ENCODE results near the gene CENPX.

The CENPX gene

DNA sequence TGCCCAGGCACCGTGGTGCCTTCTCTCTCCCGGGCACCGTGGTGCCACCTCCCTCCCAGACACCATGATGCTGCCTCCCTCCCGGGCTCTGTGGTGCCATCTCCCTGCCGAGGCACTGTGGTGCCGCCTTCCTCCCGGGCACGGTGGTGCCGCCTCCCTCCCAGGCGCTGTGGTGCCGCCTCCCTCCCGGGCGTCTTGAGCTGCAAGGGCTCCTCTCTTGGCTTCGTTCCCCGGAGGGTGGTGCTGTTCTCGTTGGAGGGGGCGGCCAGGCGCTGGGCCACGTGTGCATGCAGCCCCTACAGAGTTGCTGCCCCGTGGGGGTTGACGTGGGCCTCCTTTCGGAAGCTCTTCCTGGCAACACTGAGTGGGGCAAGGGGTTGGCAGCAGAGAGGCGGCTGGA is 8.2 kb downstream of the CENPX start:
- DNase-seq (ENCODE audit: extremely low spot score, insufficient read length, low read depth), result no peak
- no peak for FAIRE-seq

DNA sequence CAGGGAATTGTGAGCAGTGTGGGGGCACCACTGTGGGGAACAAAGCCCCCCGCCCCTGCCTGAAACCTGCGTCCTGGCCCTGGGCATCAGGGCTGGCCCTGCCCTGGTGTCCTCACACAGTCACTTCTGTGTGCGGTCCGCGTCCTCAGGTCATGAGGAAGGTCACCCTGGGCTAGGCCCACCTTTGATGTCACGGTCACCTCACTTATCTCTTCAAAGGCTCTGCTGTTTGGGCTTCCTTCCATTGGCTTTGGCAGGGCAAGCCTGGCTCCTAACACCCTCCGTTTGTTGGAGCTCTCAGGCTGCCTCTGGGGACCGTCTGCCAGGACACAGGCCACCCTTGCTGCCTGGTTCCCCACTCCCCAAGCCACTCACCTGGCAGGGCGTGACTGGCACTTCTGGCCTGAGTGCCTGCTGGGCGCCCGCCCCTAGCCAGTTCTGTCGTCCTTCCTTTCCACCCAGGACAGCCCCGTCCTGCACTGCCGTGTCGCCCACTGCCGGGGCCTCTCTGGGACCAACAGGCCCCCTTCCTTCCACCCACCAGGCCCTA is 8.8 kb downstream of the CENPX start:
- no peak for DNase-seq (ENCODE audit: extremely low spot score, insufficient read length, low read depth)
- FAIRE-seq, result no peak

DNA sequence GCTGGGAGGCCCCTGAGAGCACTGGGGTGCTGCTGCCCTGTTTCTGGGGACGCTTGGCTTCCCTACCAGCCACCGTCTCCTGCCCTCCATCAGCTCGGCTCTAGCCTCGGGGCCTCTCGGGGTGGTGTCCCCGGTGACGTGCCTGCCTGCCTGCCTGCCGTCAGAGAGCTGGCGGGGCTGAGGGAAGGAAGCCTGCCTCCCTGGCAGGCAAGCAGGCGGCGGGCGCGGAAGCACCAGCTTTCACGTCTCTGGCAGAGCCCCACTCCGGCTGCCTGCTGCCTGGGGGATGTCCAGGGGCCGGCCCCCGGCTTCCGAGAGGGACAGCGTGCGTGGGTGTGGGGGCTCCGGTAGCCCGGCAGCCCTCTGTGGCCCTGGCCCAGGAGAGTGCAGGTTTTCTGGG is 9.3 kb downstream of the CENPX start:
- no peak for FAIRE-seq
- DNase-seq (ENCODE audit: extremely low spot score, insufficient read length, low read depth), result no peak

DNA sequence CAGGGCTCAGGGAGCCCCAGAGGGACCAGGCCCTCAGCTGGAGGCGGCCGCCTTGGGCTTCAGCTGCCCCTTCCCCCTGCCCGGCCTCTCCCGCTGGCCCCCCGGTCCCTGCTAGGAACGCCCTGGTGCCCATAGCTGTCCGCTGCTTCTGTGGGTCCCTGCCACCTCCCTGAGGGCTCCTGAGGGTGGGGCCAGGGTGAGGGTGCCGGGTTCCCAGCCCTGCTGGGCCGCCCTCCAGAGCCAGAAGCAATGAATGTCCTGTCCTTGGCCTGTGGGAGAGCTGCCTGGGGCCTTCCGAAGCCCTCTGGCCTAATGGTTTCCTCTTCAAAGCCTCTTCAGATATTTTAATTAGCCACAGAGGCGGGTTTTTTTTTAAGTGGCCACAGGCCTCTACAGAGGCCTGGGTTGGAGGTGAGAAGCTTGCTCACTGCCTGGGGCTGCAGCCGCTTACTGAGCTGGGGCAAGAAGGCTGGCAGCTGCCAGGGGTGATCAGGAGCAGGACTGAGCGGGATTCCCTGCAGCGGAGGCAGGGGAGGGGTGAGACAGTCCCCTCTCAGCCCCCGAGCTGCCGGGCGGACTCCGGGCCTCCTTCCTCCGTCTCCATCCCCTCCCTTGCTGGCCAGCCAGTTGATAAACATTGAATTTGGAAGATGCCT is 9.9 kb downstream of the CENPX start:
- DNase-seq (ENCODE audit: extremely low spot score, insufficient read length, low read depth) (no peak), FAIRE-seq (no peak)

DNA sequence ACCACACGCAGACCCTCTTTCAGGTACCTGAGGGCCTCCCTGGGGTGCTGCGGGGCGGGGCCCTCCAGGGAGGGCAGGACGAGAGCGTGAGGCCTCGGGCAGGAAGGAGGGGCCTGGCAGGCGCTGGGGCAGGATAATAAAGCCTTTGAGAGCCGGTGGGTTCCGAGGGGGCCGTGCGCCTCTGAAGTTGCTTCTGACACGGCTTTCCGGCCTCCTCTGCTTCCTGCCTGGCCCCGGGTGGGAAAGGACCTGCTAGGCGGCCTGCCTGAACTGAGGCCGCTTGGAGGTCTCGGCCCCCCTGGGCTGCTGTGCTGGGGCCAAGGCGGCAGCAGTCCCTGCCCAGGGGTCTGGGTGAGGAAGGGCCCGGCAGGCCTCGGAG is 10.4 kb downstream of the CENPX start:
- DNase-seq (ENCODE audit: extremely low spot score, insufficient read length, low read depth) (no peak), FAIRE-seq (no peak)

DNA sequence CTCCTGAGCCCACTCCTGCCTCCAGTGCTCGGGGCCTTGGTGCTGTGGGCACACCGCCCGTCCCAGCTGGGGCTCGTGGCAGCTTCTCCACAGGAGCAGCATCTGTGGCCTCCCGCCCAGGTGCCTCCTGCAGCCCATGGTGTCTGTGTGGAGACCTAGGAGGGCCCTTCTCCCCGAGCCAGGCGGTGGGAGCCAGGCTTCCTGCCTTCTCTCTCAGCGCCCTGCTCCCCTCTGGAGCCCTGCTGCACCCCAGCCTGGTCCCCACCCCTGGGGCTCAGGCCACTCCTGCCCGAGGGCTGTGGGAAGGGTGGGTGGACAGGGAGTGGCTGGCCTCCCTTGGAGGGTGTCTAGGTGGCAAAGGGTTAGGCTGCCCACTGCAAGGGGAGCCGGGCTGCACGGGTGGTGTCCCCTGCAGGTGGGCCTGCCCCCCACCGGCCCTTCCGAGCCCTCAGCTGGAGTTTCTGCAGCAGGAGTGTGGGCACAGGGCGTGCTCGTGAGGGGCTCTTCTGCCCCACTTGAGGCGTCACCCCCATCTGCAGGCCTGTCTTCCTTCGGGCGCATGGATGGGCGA is 11.0 kb downstream of the CENPX start:
- DNase-seq (ENCODE audit: extremely low spot score, insufficient read length, low read depth) (no peak), FAIRE-seq (no peak)

DNA sequence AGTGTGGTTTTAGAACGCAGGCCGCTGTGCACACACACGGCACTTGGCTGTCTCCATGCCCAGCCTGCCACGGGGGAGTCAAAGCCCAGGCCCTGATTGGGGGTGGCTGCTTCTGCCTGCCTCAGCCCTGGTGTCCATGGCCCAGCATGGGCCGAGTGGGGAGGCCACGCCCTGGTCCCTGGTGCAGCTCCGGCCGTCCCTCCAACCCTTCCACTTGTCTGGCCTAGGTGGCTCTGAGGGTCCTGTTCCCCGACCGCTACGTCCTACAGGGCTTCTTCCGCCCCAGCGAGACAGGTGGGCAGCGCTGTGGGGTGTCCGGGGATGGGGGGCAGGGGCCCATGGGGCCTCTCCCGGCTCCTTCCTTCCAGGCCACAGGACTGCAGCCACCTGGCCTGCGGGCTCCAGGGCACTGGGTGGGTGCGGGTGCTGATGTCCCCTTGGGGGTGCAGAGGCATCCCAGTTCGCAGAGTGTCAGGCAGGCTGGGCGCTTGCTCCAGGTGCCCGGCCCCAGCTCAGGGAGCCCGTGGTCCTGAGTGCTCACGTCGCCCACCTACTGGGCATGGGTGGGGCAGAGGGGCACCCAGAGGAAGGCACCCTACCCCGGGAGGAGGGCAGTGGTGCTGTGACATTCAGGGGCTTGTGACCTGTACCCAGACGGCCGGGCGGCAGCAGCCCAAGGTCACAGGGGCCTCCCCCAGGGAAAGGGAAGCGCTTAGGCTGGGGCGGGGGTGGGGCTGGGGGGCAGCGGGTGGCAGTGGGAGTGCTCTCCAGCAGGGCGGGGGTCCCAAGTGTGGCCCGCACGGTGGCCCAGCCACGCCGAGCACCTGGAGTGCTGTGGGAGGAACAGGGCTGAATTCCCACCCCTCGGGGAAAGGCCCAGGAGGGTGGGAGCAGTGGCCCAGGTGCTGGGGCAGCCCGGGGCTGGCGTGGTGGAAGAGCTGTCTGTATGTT is 11.8 kb downstream of the CENPX start:
- FAIRE-seq, result no peak
- DNase-seq (ENCODE audit: extremely low spot score, insufficient read length, low read depth), result no peak

DNA sequence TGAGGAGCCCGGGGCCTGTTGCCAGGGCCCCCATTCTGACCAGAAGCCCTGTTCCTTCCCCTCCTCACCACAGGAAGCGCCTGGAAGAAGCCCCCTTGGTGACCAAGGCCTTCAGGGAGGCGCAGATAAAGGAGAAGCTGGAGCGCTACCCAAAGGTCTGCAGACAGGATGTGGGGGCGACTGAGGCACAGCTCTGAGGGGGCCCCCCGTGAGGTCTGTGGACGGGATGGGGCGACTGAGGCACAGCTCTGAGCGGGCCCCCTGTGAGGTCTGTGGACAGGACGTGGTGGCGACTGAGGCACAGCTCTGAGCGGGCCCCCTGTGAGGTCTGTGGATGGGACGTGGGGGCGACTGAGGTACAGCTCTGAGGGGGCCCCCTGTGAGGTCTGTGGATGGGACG is 13.3 kb downstream of the CENPX start:
- DNase-seq (ENCODE audit: extremely low spot score, insufficient read length, low read depth) (no peak), FAIRE-seq (no peak)

DNA sequence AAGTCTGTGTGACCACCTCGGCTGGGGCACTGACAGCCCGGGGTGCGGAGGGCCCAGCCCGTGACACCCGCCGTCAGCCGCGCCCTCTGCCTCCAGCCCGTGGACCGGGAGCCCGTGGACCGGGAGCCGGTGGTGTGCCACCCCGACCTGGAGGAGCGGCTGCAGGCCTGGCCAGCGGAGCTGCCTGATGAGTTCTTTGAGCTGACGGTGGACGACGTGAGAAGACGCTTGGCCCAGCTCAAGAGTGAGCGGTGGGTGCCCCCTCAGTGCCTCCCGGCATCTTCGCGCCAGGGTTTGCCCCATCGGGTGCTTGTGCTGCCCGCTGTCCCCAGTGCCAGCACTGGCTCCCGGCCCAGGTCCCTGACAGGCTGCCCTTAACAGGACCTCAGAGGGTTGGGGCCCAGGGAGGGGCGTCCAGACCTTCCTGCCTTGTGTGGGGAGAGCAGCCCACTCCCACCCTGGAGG is 13.7 kb downstream of the CENPX start:
- FAIRE-seq, result no peak
- no peak for DNase-seq (ENCODE audit: extremely low spot score, insufficient read length, low read depth)

DNA sequence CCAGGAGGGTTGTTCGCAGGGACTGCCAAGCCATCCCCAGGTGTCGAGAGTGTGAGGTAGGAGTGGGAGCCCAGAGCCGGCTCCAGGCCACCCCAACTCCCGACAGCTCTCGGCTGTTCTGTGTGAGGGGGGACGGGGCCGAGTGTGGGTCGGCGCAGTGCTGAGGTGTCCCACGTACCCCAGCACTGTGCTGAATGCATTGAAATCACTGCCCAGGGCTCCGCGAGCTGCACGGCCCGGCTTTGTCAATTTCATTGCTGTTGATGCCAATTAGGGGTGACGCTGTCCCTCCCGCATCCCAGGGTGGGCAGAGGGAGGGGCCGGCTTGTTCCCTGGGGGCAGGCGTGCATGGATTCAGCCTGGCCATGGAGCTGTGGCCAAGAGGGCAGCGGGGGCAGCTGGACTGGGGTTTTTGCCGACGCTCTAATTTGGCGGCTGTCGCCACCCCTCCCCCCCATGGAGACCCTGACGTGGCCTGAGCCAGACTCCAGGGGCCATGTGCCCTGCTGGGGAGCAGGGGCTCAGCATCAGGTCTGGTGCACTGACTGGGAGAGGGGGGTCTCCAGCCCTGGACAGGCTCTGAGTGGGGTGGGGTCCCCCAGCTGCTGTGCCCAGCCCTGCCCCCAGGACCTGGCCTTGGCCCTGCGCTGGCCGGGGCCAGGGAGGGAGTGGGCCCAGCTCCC is 14.3 kb downstream of the CENPX start:
- DNase-seq (ENCODE audit: extremely low spot score, insufficient read length, low read depth) (no peak), FAIRE-seq (no peak)

DNA sequence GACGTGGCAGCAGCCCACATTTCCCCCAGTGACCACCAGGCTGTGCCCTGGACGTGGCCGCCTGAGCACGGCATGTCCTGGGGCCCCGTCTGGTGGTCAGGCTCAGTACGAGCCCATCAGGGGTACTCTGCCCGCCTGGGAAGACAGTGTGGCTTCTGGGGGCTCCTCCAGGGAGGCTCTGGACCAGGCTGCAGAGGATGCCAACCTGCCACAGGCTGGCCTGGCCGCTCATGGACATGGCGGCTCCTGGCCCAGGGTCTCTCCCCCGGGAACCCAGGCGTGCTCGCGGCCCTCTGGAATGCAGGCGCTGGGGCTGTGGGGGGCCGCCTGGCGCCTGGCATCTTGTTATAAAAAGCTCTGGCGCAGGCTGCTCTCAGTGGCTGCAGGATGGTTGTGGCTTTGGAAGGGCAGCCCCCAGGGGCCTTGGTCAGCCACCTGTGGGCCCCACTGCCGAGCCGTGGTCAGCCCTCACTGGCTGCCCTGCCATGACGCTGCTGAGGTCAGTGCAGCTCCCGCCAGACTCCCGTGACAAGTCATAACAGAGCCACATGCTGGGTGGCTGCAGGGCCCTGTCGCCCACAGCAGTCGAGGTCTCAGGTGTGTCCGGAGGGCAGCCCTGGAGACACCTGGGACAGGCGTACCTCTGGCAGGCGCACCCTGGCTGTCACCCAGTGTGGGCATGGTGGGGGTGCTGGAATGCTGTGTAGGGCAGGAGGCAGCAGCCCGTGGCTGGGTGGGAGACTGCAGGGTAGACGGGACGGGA is 15.0 kb downstream of the CENPX start:
- FAIRE-seq, result no peak
- no peak for DNase-seq (ENCODE audit: extremely low spot score, insufficient read length, low read depth)

DNA sequence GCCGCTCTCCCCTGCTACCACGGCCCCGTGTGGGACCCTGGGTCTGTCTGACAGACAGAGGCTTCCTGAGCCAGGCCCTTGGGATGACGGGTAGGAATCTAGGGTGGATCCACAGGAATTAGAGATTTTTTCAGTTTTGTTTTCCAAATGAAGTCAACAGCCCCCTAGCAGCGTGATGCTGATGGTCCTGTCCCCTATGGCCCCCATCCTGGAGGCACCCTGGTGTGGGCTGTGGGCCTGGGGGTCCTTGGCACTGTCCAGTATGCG is 15.5 kb downstream of the CENPX start:
- DNase-seq (ENCODE audit: extremely low spot score, insufficient read length, low read depth) (no peak), FAIRE-seq (no peak)

DNA sequence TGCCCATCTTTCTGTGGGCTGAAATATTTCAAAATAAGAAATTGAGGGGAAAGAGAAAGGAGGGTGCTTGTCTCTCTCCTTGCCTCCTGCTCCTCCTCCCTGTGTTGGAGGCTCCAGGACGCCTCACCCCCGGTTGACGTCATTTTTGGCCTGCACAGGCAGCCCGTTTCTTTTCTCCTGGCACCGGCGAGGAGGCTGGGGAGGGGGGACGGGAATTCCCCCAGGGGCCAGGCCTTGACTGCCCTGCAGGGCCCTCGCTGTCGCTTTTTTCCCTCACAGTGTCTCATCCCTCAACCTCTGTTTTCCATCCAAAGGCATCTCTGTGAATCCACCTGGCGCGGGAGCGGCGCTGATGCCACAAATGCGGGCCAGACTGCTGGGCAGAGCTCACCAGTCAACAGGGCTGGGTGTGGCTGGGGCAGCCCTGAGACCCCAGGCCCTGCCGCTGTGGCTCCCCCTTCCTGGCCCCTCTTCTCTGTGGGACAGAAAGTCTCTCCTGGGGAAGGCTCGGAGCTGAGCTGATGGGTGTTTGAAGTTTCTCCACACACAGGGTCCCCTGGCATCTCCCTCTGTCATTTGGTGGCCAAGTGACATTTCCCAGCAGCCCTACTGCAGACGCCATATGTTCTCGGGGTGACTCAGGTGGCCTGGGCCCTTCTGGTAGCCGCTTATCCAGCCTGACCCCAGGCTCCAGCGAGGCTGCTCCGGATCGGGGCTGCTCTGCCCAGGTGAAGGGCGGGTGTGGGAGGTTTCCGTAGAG is 16.0 kb downstream of the CENPX start:
- DNase-seq (ENCODE audit: extremely low spot score, insufficient read length, low read depth), result no peak
- no peak for FAIRE-seq

DNA sequence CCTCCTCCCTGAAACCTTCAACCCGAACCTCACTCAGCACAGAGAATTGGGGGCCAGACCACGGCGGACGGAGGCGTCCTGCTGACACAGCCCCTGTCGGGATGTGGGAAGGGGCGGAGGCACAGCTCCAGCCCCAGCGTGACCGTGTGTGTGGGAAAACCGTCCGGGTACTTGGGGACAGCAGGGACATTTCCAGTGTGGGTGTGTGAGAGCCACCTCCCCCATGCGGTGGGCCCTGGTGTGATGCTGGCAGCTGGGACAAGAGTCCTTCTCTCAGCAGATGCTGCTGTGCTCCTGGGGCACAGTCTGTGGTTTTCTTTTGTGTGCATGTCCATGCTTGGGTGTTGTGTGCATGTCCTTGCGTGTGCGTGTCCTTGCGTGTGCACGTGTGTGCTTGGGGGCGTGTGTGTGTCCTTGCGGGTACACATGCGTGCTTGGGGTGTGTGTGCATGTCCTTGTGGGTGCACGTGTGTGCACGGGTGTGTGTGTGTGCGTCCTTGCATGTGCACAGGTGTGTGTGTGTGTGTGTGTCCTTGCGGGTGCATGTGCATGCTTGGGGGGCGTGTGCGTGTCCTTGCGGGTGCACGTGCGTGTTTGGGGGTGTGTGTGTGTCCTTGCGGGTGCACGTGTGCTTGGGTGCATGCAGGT is 16.9 kb downstream of the CENPX start:
- FAIRE-seq (no peak), DNase-seq (ENCODE audit: extremely low spot score, insufficient read length, low read depth) (no peak)

DNA sequence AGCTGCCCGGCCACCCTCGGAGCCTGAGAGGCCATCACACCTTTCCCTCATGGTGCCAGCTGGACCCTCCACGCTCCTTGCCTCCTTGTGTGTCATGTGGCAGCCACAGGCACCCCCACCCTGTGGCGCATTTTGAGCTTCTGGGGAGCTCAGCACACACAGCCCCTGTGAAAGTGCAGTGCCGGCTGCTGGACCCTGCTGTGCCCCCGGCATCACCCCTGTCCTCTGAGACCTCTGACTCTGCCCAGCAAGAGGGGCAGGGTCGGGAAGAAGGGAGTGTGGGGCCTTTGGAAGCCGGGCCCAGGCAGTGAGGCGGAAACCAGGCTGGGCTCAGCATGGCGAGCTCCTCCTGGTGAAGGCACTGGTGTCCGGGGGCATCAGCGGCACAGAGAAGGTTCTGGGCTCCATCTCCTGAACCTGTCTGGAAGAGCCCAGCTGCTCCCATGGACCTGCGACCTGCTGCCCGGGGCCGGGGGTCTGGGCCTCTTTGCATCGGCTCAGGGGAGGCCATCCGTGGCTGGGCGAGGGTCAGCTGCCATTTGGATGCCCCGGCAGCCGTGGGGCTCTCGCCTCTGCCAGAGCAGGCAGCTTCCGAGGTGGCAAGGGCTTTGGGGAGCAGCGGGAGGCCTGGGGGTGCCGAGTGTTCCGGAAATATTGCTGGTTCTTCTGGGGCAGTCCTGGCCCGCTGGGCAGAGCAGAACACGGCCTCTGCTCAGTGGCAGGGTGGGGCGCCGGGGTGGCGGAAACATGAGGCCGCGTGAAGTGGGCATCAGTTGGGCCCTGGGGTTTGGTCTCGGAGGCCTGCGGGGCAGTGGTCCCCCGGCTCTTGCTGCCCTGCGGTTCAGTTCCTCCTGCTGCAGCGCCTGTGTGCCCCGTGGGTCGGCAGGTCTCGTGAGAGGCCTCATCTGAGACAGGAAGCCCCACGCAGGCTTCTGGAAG is 17.9 kb downstream of the CENPX start:
- FAIRE-seq, result no peak

DNA sequence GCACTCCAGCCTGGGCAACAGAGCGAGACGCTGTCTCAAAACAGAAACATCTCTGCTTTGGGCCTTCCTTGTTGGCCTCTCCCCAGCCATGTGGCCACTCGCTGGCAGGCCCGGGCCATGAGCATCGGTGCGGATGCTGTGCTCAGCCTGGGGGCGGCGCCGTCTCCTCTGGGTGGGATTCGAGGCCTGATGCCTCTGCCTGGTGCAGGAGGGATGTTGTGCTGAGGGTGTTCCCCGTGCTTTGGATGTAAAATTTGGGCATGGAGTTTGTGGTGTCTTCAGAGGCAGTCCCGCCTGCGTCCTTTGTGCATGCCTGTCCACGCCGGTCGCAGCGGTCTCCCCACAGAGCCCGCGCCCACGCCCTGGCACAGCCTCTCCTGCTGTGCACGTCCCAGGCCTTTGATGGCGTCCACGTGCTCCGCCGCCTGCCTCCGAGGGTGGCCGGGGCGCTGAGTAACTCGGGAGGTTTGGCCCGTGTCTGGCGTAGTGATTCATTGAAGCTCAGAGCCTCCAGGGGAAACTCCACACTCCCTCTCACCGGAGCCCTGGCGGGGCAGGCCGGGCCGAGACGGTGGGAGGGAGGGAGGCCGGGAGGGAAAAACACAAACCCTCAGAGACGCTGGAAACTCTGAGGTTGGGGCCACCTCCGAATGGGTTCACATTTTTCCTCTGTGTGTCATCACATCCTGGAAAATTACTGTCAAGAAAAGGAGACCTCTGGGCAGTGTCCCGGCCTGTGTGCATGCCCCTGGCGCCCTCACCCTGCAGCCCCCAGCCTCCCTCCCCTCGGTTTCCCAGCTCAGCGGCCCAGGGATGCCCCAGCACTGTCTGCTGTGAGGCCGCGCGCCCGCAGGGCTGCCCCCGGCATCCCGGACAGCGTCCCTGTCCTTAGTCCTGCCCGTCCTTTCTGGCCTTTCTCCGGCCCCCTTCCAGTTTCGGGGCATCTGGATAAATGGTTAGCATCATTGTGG is 19.0 kb downstream of the CENPX start:
- FAIRE-seq, result no peak
- no peak for DNase-seq (ENCODE audit: extremely low spot score, insufficient read length, low read depth)

More for the DNA sequence above, 17.9 kb downstream of the CENPX start:
- no peak for DNase-seq (ENCODE audit: extremely low spot score, insufficient read length, low read depth)

Measured in GM18507 (cell line).